Measurements from ENCODE around the gene SPINK4.

The SPINK4 gene

GRCh38 chr9:33231623-33231942 lies 8.4 kb upstream of the SPINK4 start:
- Histone ChIP-seq H2AFZ (no peak overlapping the region), H3K27me3 (ENCODE audit: control insufficient read depth, insufficient read depth, low read length) (no peaks in the 10 kb centered on the region), H3K4me3 (ENCODE audit: low read depth, low read length) (no peak overlapping the region), H3K27ac (no peak overlapping the region), H3K79me2 (no peaks in the 10 kb centered on the region), H3K4me2 (ENCODE audit: low read length) (no peak overlapping the region), H3K4me1 (peaks cover 9% of the 10 kb centered on the region), H3K9ac (no peak overlapping the region), H3K36me3 (ENCODE audit: control insufficient read depth, insufficient read depth, low read length) (no peaks in the 10 kb centered on the region), H3K9me3 (ENCODE audit: control insufficient read depth, low read length) (no peaks in the 10 kb centered on the region)
- no peak for TF ChIP-seq CTCF (IDR thresholded peaks at IDR 0.05)

- Histone ChIP-seq H3K27ac (no peak overlapping the region), H3K4me1 (peaks cover 9% of the 10 kb centered on the region), H2AFZ (no peak overlapping the region), H3K27me3 (ENCODE audit: control insufficient read depth, insufficient read depth, low read length) (no peaks in the 10 kb centered on the region), H3K79me2 (no peaks in the 10 kb centered on the region), H3K9ac (no peak overlapping the region), H3K4me2 (ENCODE audit: low read length) (no peak overlapping the region), H3K36me3 (ENCODE audit: control insufficient read depth, insufficient read depth, low read length) (no peaks in the 10 kb centered on the region), H3K4me3 (ENCODE audit: low read depth, low read length) (no peak overlapping the region), H3K9me3 (ENCODE audit: control insufficient read depth, low read length) (no peaks in the 10 kb centered on the region)
- TF ChIP-seq CTCF (IDR thresholded peaks at IDR 0.05) = no peak
These were observed 7.2 kb upstream of the SPINK4 start for GRCh38 chr9:33232815-33233214.

GRCh38 chr9:33233626-33234342 lies 6.2 kb upstream of the SPINK4 start:
- no peaks in the 10 kb centered on the region for H3K36me3 ChIP-seq (ENCODE audit: control insufficient read depth, insufficient read depth, low read length)
- no peaks in the 10 kb centered on the region for H3K79me2 ChIP-seq
- H3K4me1 ChIP-seq = peaks cover 9% of the 10 kb centered on the region
- H3K27ac ChIP-seq = no peak overlapping the region
- H3K4me3 ChIP-seq (ENCODE audit: low read depth, low read length) = no peak overlapping the region
- H2AFZ ChIP-seq = no peak overlapping the region
- H3K9me3 ChIP-seq (ENCODE audit: control insufficient read depth, low read length) = no peaks in the 10 kb centered on the region
- TF ChIP-seq CTCF (IDR thresholded peaks at IDR 0.05) = no peak
- H3K9ac ChIP-seq = no peak overlapping the region
- H3K27me3 ChIP-seq (ENCODE audit: control insufficient read depth, insufficient read depth, low read length) = no peaks in the 10 kb centered on the region
- H3K4me2 ChIP-seq (ENCODE audit: low read length) = peak overlapping the region; percentile 28

- no peak for TF ChIP-seq CTCF (IDR thresholded peaks at IDR 0.05)
- Histone ChIP-seq H3K27me3 (ENCODE audit: control insufficient read depth, insufficient read depth, low read length) (no peaks in the 10 kb centered on the region), H3K4me3 (ENCODE audit: low read depth, low read length) (no peak overlapping the region), H3K9ac (no peak overlapping the region), H3K9me3 (ENCODE audit: control insufficient read depth, low read length) (no peaks in the 10 kb centered on the region), H2AFZ (no peak overlapping the region), H3K79me2 (no peaks in the 10 kb centered on the region), H3K27ac (no peak overlapping the region), H3K36me3 (ENCODE audit: control insufficient read depth, insufficient read depth, low read length) (no peaks in the 10 kb centered on the region), H3K4me2 (ENCODE audit: low read length) (peak overlapping the region; percentile 28), H3K4me1 (peaks cover 12% of the 10 kb centered on the region)
These were observed 5.2 kb upstream of the SPINK4 start for GRCh38 chr9:33234511-33235467.

Measured in parathyroid adenoma (tissue), 2 donors.